Nephron (organoid): ENCODE data around the gene NCMAP.

Experiments used
- H3K27ac Mint-ChIP-seq, 3 experiments: 2 replicates each; pipeline ENCODE4 v1.8.0; 2020; ENCODE audit warnings: mixed read lengths in 3 of 3, mild to moderate bottlenecking in 2 of 3, moderate library complexity in 1 of 3
- H3K27me3 Mint-ChIP-seq: 2 replicates; pipeline ENCODE4 v1.8.0; 2021; ENCODE audit warnings: low read depth, mild to moderate bottlenecking, moderate library complexity, mixed read lengths
- H3K36me3 Mint-ChIP-seq: 2 replicates; pipeline ENCODE4 v1.8.0; 2020; ENCODE audit warnings: low read depth, mixed read lengths
- H3K4me1 Mint-ChIP-seq: 2 replicates; pipeline ENCODE4 v1.8.0; 2020; ENCODE audit warnings: mixed read lengths
- H3K4me3 Mint-ChIP-seq, 3 experiments: 2 replicates each; pipeline ENCODE4 v1.8.0; 2020; ENCODE audit warnings: mild to moderate bottlenecking in 3 of 3, mixed read lengths in 3 of 3, moderate library complexity in 2 of 3
- H3K9me3 Mint-ChIP-seq: 2 replicates; pipeline ENCODE4 v1.8.0; 2020; ENCODE audit warnings: mixed read lengths
- TF ChIP-seq, protein P1 (sequence below), 3 experiments: fragments of 200-600 bp; sonication (generic); IDR thresholded peaks; one replicate each; pipeline ENCODE4 v1.5.0; 2021; ENCODE audit warnings: antibody characterized with exemption in 3 of 3; ENCODE audit not compliant: unreplicated experiment in 3 of 3

Gene NCMAP

DNA sequence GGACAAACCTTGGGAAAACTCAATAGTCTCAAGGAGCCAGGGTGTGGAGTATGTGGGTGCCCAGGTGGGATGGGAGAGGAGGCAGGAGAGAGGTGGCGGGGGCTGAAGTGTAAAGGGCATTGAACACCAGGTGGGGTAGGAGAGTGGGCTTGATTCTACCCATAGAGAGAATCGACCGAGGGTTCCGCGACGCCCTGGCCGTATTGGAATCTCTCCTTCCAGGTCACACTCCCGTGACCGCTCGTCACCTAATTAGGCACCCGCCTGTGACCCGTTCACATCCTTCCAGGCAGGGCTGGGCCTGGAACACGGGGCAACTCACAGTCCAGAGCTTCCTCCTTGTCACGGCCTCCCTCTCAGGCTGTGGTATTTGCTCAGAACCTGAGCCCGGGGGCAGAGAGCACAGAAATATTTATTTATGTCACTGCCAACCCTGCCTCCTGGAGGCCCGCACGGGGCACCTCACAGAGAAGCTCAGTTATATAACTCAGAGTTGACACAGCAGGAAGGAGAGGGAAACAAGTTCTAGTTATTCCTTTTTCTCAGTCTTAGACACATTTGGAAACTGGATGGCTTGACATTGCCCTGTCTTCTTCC is 12.0 kb downstream of the NCMAP start:
- H3K36me3 Mint-ChIP-seq = no peaks in the 10 kb centered on the region
- H3K27ac Mint-ChIP-seq = peak overlapping the region in 2 of 3 experiments; percentile 32 to 54
- TF ChIP-seq, protein P1, sequence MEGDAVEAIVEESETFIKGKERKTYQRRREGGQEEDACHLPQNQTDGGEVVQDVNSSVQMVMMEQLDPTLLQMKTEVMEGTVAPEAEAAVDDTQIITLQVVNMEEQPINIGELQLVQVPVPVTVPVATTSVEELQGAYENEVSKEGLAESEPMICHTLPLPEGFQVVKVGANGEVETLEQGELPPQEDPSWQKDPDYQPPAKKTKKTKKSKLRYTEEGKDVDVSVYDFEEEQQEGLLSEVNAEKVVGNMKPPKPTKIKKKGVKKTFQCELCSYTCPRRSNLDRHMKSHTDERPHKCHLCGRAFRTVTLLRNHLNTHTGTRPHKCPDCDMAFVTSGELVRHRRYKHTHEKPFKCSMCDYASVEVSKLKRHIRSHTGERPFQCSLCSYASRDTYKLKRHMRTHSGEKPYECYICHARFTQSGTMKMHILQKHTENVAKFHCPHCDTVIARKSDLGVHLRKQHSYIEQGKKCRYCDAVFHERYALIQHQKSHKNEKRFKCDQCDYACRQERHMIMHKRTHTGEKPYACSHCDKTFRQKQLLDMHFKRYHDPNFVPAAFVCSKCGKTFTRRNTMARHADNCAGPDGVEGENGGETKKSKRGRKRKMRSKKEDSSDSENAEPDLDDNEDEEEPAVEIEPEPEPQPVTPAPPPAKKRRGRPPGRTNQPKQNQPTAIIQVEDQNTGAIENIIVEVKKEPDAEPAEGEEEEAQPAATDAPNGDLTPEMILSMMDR (IDR thresholded peaks at IDR 0.05; ENCODE audit: unreplicated experiment in 3 of 3) = no peak
- H3K9me3 Mint-ChIP-seq = no peaks in the 10 kb centered on the region
- no peaks in the 10 kb centered on the region for H3K4me1 Mint-ChIP-seq
- H3K4me3 Mint-ChIP-seq = no peak overlapping the region
- H3K27me3 Mint-ChIP-seq = peaks cover 19% of the 10 kb centered on the region

DNA sequence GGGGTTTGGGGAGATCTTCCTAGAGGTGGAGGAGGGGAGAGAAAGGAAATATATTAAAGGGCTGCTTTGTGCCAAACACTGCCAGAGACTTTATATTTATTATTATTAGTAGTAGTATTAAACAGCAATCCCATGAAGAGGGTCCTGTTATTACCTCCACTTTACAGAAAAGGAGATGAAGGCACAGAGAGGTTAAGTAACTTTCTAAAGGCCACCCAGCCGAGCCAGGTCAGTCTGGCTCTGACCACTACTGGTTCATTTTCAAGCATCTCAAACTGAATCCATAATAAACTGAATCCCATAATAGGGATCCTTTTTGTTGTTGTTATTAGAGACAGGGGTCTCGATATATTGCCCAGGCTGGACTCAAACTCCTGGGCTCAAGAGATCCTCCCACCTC is 12.6 kb downstream of the NCMAP start:
- Mint-ChIP-seq H3K27me3 (peaks cover 16% of the 10 kb centered on the region), H3K27ac (peak overlapping the region in 2 of 3 experiments; percentile 32 to 54), H3K36me3 (no peaks in the 10 kb centered on the region), H3K4me1 (no peaks in the 10 kb centered on the region), H3K4me3 (no peak overlapping the region), H3K9me3 (no peaks in the 10 kb centered on the region)
- TF ChIP-seq, protein P1 (IDR thresholded peaks at IDR 0.05; ENCODE audit: unreplicated experiment in 3 of 3) = no peak

DNA sequence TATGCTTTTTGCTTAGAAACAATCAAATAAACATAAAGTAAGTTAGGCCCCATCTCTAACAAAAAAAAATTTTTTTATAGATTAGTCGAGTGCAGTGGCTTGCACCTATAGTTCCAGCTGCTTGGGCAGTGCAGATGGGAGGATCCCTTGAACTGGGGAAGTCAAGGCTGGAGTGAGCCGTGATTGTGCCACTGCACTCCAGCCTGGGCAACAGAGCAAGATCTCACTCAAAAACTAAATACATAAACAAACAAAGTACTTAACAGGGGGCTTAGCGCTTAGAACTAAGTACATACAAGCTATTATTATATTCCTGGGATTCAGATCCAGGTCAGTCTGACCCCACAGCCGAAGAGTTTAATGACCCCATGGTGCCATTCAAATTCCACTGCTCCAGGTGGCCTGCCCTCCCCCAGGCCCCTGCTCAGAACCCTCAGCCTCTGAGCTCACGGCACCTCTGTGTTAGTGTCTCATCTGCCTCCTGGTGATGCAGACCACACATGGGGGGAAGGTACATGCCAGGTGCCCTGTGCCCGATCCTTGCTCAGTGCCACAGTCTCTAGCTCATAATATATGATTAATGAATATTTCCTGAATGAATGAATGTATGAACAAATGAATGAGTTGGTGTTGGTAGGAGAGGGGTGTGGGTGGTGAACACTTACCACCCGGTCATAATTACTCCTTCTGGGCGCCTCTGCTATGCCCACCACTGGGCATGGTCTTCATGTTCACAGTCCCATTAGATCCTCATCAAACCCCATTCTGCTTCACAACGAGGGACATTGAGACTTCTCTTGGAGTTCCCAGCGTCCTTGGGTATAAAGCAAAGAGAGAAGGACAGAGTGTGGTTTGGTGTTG is 14.6 kb downstream of the NCMAP start:
- Mint-ChIP-seq H3K27me3 (peaks cover 17% of the 10 kb centered on the region), H3K27ac (no peak overlapping the region), H3K4me3 (no peak overlapping the region), H3K36me3 (no peaks in the 10 kb centered on the region), H3K4me1 (no peaks in the 10 kb centered on the region), H3K9me3 (no peaks in the 10 kb centered on the region)
- TF ChIP-seq, protein P1 (IDR thresholded peaks at IDR 0.05; ENCODE audit: unreplicated experiment in 3 of 3) = no peak

DNA sequence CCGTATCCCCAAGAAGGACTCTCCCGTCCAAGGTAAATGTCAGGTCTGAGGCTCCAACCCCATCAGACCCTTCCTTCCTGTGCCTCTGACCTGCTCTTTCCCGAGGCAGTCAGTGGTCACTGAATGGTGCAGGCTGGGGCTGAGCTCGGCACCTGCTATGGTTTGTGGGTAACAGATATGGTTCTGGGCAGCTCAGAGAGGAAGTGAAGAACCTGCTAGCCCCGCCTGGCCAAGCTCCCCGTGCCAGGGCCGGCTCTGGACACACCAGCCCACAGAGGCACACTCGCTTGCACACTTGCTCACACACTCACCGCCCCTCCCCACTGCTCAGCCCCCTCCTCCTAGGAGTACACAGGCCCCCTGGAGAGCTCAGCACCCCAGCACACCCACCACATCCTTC is 16.4 kb downstream of the NCMAP start:
- TF ChIP-seq, protein P1 (IDR thresholded peaks at IDR 0.05; ENCODE audit: unreplicated experiment in 3 of 3) = no peak
- Mint-ChIP-seq H3K36me3 (no peaks in the 10 kb centered on the region), H3K4me1 (no peaks in the 10 kb centered on the region), H3K9me3 (no peaks in the 10 kb centered on the region), H3K27me3 (peaks cover 14% of the 10 kb centered on the region), H3K4me3 (no peak overlapping the region), H3K27ac (no peak overlapping the region)

DNA sequence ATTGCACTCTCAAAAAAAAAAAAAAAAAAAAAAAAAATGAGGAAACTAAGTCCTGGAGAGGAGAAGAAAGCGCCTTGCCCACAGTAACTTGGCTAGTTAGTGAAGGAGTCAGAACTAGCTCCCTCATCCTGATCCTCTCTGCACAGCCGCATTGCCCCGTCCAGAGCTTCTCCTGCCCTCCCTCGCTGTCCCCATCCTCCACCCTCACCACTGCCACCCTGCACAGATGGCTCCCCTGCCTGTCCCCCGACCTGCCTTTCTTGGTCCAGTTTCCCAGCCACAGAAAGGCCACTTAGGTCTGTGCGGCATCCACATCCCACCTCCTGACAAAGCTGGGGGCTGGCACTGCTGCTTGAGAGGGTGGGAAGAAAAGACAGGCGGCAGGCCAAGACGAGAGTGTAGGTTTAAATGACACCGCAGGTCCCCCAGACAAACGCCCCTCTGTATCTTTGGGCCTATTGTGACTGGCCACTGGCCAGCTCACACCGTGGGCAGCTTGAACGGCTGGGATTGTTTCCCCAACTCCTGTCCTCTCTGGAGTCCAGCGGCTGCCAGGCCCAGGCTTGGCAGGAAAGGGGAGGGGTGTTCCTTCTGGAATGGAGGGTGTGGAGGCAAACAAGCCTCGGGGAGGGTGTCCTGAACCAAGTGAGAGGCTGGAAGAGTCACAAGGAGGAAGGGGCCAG is 20.2 kb downstream of the NCMAP start:
- H3K36me3 Mint-ChIP-seq = no peaks in the 10 kb centered on the region

More for the DNA sequence above, 20.2 kb downstream of the NCMAP start:
- no peak overlapping the region for H3K4me3 Mint-ChIP-seq
- H3K4me1 Mint-ChIP-seq = no peaks in the 10 kb centered on the region
- peaks cover 7% of the 10 kb centered on the region for H3K27me3 Mint-ChIP-seq
- no peaks in the 10 kb centered on the region for H3K9me3 Mint-ChIP-seq
- H3K27ac Mint-ChIP-seq = no peak overlapping the region
- TF ChIP-seq, protein P1 (IDR thresholded peaks at IDR 0.05; ENCODE audit: unreplicated experiment in 3 of 3) = no peak
